ENCODE results near the gene HPS5.
"Not testable (repeated sequence)": the region's sequence is repeated elsewhere in the genome, so short reads cannot be mapped to it uniquely, and the experiment has no call there.

HPS5 gene

GRCh38 chr11:18315893-18316292, 6.0 kb downstream of the HPS5 start:
- no peak for DNase-seq

- no peak for DNase-seq
These were observed 7.0 kb downstream of the HPS5 start for GRCh38 chr11:18314784-18315523.

- DNase-seq, result no peak
These were observed 7.8 kb downstream of the HPS5 start for GRCh38 chr11:18313965-18314763.

- DNase-seq, result no peak
These were observed 9.1 kb downstream of the HPS5 start for GRCh38 chr11:18312663-18313420.

GRCh38 chr11:18312012-18312411, 9.9 kb downstream of the HPS5 start:
- no peak for DNase-seq

GRCh38 chr11:18310800-18311340, 11.1 kb downstream of the HPS5 start:
- DNase-seq, result no peak

- no peak for DNase-seq
These were observed 12.2 kb downstream of the HPS5 start for GRCh38 chr11:18309691-18310090.

GRCh38 chr11:18308242-18308641, 13.7 kb downstream of the HPS5 start:
- DNase-seq, result no peak

GRCh38 chr11:18307461-18308139, 14.3 kb downstream of the HPS5 start:
- no peak for DNase-seq

- no peak for DNase-seq
These were observed 17.2 kb downstream of the HPS5 start for GRCh38 chr11:18304745-18305144.

GRCh38 chr11:18299721-18300120, 22.2 kb downstream of the HPS5 start:
- no peak for DNase-seq

- no peak for DNase-seq
These were observed 26.6 kb downstream of the HPS5 start for GRCh38 chr11:18295316-18295715.

GRCh38 chr11:18294862-18295261, 27.1 kb downstream of the HPS5 start:
- DNase-seq, result no peak

GRCh38 chr11:18288911-18289310, 33.0 kb downstream of the HPS5 start:
- DNase-seq, result no peak

GRCh38 chr11:18285841-18286240, 36.1 kb downstream of the HPS5 start:
- no peak for DNase-seq

- DNase-seq, result no peak
These were observed 39.3 kb downstream of the HPS5 start for GRCh38 chr11:18282626-18283025.

GRCh38 chr11:18280438-18281045, 41.4 kb downstream of the HPS5 start:
- no peak for DNase-seq

- DNase-seq, result no peak
These were observed 44.2 kb downstream of the HPS5 start for GRCh38 chr11:18277565-18278271.

- DNase-seq, result no peak
These were observed 50.7 kb downstream of the HPS5 start for GRCh38 chr11:18271206-18271605.

- DNase-seq, result no peak
These were observed 51.8 kb downstream of the HPS5 start for GRCh38 chr11:18270102-18270501.

GRCh38 chr11:18269252-18269651, 52.7 kb downstream of the HPS5 start:
- DNase-seq, result not testable (repeated sequence)
